HEK293 (cell line): ENCODE measurements around the gene CACNB4.

Source experiments
- CTCF ChIA-PET: fragments of 350-600 bp; formaldehyde crosslinking; extraction: SDS; loops from one replicate; lab custom pipeline; 2021; ENCODE audit warnings: antibody characterized with exemption; lab: Yijun Ruan, JAX
- POLR2A ChIA-PET: fragments of 300-600 bp; formaldehyde crosslinking; extraction: SDS; loops from one replicate; lab custom pipeline; 2020; ENCODE audit warnings: antibody characterized with exemption, inconsistent platforms; lab: Yijun Ruan, JAX
- H3K27ac ChIP-seq: fragments of 200-500 bp; sonication (Bioruptor generic); 2 replicates; pipeline ENCODE4 v1.5.1; 2014; ENCODE audit warnings: low read depth, low read length, control low read depth, inconsistent platforms; ENCODE audit errors: extremely low read depth
- H3K36me3 ChIP-seq, 2 experiments: fragments of 200-500 bp in 1 of 2; sonication (Bioruptor generic) in 1 of 2; 1 replicate in 1 of 2; 2 replicates in 1 of 2; pipeline ENCODE4 v1.5.1; 2014 to 2017; ENCODE audit warnings: inconsistent platforms in 2 of 2, low read length in 2 of 2; ENCODE audit not compliant: control insufficient read depth in 2 of 2, insufficient read depth in 1 of 2
- H3K4me1 ChIP-seq: fragments of 200-500 bp; sonication (Bioruptor generic); 2 replicates; pipeline ENCODE4 v1.5.1; 2014; ENCODE audit warnings: mild to moderate bottlenecking, low read length, inconsistent platforms; ENCODE audit not compliant: control insufficient read depth, insufficient read depth
- H3K4me3 ChIP-seq: 2 replicates; pipeline ENCODE4 v1.5.1; 2011; ENCODE audit warnings: low read depth, mild to moderate bottlenecking, control low read depth, low read length, moderate library complexity
- H3K9me3 ChIP-seq: fragments of 200-500 bp; sonication (Bioruptor generic); 2 replicates; pipeline ENCODE4 v1.5.1; 2014; ENCODE audit warnings: low read depth, low read length, inconsistent platforms; ENCODE audit not compliant: control insufficient read depth, insufficient read depth
- SCRT2 ChIP-seq: fragments of 450-650 bp; formaldehyde crosslinking; IDR thresholded peaks from 2 replicates; pipeline ENCODE4 v1.5.1; 2016; ENCODE audit warnings: missing biosample characterization, missing genetic modification characterization
- WT1 ChIP-seq: fragments of 450-650 bp; formaldehyde crosslinking; IDR thresholded peaks from 2 replicates; pipeline ENCODE4 v1.5.1; 2016; ENCODE audit warnings: missing biosample characterization, missing genetic modification characterization
- YY1 ChIP-seq: fragments of 450-650 bp; formaldehyde crosslinking; IDR thresholded peaks from 2 replicates; pipeline ENCODE4 v1.5.1; 2018; ENCODE audit warnings: missing biosample characterization, missing genetic modification characterization
- ZBTB20 ChIP-seq: fragments of 450-650 bp; formaldehyde crosslinking; IDR thresholded peaks from 2 replicates; pipeline ENCODE4 v1.5.1; 2016; ENCODE audit warnings: missing biosample characterization, missing genetic modification characterization
- ZBTB7A ChIP-seq: fragments of 450-650 bp; formaldehyde crosslinking; IDR thresholded peaks from 2 replicates; pipeline ENCODE4 v1.5.1; 2016; ENCODE audit warnings: low read depth, missing biosample characterization, missing genetic modification characterization
- ZFP3 ChIP-seq: fragments of 450-650 bp; formaldehyde crosslinking; IDR thresholded peaks from 2 replicates; pipeline ENCODE4 v1.5.1; 2016; ENCODE audit warnings: low read depth, missing biosample characterization, missing genetic modification characterization
- ZNF184 ChIP-seq: fragments of 450-650 bp; IDR thresholded peaks from 2 replicates; pipeline ENCODE4 v1.5.1; 2018; ENCODE audit warnings: missing biosample characterization, mild to moderate bottlenecking, missing genetic modification characterization
- ZNF211 ChIP-seq: fragments of 450-650 bp; formaldehyde crosslinking; IDR thresholded peaks from 2 replicates; pipeline ENCODE4 v1.5.1; 2016; ENCODE audit warnings: low read depth, missing biosample characterization, missing genetic modification characterization
- ZNF223 ChIP-seq: fragments of 450-650 bp; formaldehyde crosslinking; IDR thresholded peaks from 2 replicates; pipeline ENCODE4 v1.5.1; 2016; ENCODE audit warnings: missing biosample characterization, missing genetic modification characterization
- ZNF416 ChIP-seq: fragments of 450-650 bp; formaldehyde crosslinking; IDR thresholded peaks from 2 replicates; pipeline ENCODE4 v1.5.1; 2016; ENCODE audit warnings: missing biosample characterization, missing genetic modification characterization
- ZNF501 ChIP-seq: fragments of 450-650 bp; formaldehyde crosslinking; IDR thresholded peaks from 2 replicates; pipeline ENCODE4 v1.5.1; 2016; ENCODE audit warnings: missing biosample characterization, missing genetic modification characterization
- ZNF530 ChIP-seq: fragments of 450-650 bp; formaldehyde crosslinking; IDR thresholded peaks from 2 replicates; pipeline ENCODE4 v1.5.1; 2016; ENCODE audit warnings: low read depth, missing biosample characterization, missing genetic modification characterization
- ZNF548 ChIP-seq: fragments of 450-650 bp; formaldehyde crosslinking; IDR thresholded peaks from 2 replicates; pipeline ENCODE4 v1.5.1; 2016; ENCODE audit warnings: missing biosample characterization, missing genetic modification characterization
- ZNF677 ChIP-seq: fragments of 450-650 bp; IDR thresholded peaks from 2 replicates; pipeline ENCODE4 v1.5.0; 2018; ENCODE audit warnings: missing biosample characterization, mild to moderate bottlenecking, missing genetic modification characterization, moderate library complexity
- ZNF768 ChIP-seq: fragments of 450-650 bp; formaldehyde crosslinking; IDR thresholded peaks from 2 replicates; pipeline ENCODE4 v1.5.1; 2018; ENCODE audit warnings: missing biosample characterization, mild to moderate bottlenecking, missing genetic modification characterization
- TF ChIP-seq, protein P1 (sequence below): fragments of 450-650 bp; formaldehyde crosslinking; IDR thresholded peaks from 2 replicates; pipeline ENCODE4 v1.5.1; 2016; ENCODE audit warnings: missing biosample characterization, missing genetic modification characterization
- TF ChIP-seq, protein P2 (sequence below): fragments of 450-650 bp; formaldehyde crosslinking; IDR thresholded peaks from 2 replicates; pipeline ENCODE4 v1.5.1; 2016; ENCODE audit warnings: missing biosample characterization, missing genetic modification characterization
- TF ChIP-seq, protein P3 (sequence below): fragments of 450-650 bp; formaldehyde crosslinking; IDR thresholded peaks from 2 replicates; pipeline ENCODE4 v1.5.1; 2016; ENCODE audit warnings: missing biosample characterization, missing genetic modification characterization
- TF ChIP-seq, protein P4 (sequence below): sonication (generic); formaldehyde crosslinking; IDR thresholded peaks from 2 replicates; pipeline ENCODE4 v1.8.1; 2022; ENCODE audit warnings: mild to moderate bottlenecking, moderate library complexity, missing genetic modification reagents

Gene CACNB4

DNA sequence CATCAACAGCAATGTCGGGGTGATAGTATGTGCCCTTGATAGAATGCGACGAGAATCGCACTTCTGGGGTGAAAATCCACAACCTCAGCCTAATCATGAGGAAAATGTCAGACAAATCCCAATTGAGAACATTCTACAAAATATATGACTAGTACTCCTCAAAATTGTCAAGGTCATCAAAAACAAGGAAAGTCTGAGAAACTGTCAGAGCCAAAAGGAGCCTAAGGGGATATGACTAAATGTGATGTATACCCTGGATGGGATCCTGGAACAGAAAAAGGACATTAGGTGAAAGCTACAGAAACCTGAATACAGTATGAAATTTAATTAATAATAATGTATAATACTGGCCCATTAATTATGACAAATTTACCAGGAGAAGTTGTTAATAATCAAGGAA is 7.6 kb upstream of the CACNB4 start:
- no peak overlapping the region for H3K4me3 ChIP-seq
- CTCF ChIA-PET, result interaction anchor here (0.7 to 1.5 kb wide), 2 partner anchors 11 to 69 kb away, joined by 3 read pairs; no protein-coding TSS in a partner anchor
- no peaks in the 10 kb centered on the region for H3K4me1 ChIP-seq
- POLR2A ChIA-PET, result no interaction called here
- H3K9me3 ChIP-seq, result no peaks in the 10 kb centered on the region
- H3K27ac ChIP-seq, result no peak overlapping the region
- no peak for TF ChIP-seq ZNF501 (tag by site-specific recombination)
- no peak for TF ChIP-seq ZNF416 (tag by site-specific recombination)
- TF ChIP-seq, all 188 proteins: peak for 0
- H3K36me3 ChIP-seq, result no peaks in the 10 kb centered on the region

DNA sequence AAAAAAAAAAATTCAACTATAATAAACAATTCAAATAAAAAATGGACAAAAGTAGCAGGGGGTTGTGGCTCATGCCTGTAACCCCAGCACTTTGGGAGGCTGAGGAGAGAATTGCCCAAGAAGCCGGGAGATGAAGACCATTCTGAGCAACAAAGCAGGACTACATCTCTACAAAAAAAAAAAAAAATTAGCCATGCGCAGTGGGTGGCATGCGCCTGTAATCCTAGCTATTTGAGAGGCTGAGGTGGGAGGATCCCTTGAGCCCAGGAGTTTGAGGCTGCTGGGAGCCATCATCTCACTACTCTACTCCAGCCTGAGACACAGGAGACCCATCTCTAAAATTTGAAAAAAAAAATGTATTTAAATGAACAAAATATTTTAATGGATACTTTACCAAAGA is 4.4 kb upstream of the CACNB4 start:
- Histone ChIP-seq H3K4me3 (no peak overlapping the region), H3K36me3 (no peaks in the 10 kb centered on the region), H3K4me1 (no peaks in the 10 kb centered on the region), H3K27ac (no peak overlapping the region), H3K9me3 (no peaks in the 10 kb centered on the region)
- CTCF ChIA-PET, result interaction anchor here (1.3 kb wide), 1 partner anchor 67 kb away, joined by 4 read pairs; no protein-coding TSS in a partner anchor
- TF ChIP-seq SCRT2 (tag by site-specific recombination) (no peak), YY1 (tag by site-specific recombination) (no peak), ZFP3 (tag by site-specific recombination) (no peak)
- TF ChIP-seq, all 188 proteins: peak for 0
- POLR2A ChIA-PET, result interaction anchor here (0.6 kb wide), 1 partner anchor 393 kb away, joined by 3 read pairs; no protein-coding TSS in a partner anchor

DNA sequence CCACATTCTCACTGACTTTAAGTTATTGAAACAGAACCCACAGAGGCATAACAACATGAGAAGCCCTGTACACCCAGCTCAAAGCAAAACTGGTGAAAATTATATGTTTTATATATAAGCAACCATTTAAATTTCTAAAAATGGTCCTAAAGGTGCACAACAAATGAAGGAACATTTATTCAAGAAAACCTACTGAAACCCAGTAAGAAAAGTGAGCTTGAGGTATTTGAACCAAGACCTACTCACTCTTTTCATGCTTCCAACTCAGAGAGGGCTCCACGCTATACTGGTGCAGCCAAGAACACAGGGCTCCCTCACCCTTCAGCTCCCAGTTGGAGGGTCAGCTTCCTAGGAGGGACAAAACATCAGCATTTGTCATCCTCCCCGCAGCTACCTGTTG is 2.1 kb upstream of the CACNB4 start:
- CTCF ChIA-PET, result interaction anchor here (0.6 to 2.0 kb wide), 6 partner anchors 10 to 535 kb away, joined by 3 to 11 read pairs (median 3); partner anchors contain the start of gene STAM2
- no peaks in the 10 kb centered on the region for H3K36me3 ChIP-seq
- no peak for TF ChIP-seq ZNF530
- TF ChIP-seq ZNF677 (tag by site-specific recombination), result peak; percentile 90
- no peak for TF ChIP-seq ZNF223
- no peak for TF ChIP-seq ZNF211 (tag by site-specific recombination)
- TF ChIP-seq ZNF768, result no peak
- TF ChIP-seq, all 188 proteins: peak for 1
- H3K4me1 ChIP-seq, result no peaks in the 10 kb centered on the region
- no peak overlapping the region for H3K27ac ChIP-seq
- no peak overlapping the region for H3K4me3 ChIP-seq
- POLR2A ChIA-PET, result no interaction called here
- no peaks in the 10 kb centered on the region for H3K9me3 ChIP-seq

DNA sequence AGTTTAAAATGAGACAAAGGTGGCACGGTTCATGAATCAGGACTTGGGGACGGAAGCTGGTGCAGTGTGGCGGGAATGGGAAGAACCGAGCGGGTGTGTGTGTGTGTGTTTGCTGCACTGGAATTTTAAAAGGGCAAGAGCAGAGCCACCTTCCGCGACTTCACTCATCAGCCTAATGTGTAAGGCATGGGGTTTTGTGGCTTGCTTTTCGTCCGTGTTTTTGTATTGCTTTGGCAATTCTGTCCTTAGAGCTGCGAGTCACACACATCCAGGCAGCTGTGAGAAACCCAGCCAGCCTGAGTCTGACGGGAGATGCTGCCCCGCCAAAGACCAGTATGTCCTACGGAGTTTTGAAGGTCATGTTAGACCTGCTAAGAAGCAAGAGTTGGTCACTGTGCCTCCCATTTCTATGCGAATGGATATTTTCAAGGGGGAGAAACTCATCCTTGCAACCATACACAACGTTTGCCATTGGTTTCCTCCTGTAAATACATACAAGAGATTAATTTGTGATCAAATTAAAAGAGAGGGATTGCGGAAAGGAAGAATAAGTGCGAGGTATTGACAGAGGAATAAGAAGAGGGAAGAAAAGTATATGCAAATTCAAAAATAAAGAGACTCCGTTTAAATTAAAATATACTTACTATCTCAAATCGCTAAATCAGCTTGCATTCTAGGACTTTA is 665 bp upstream of the CACNB4 start:
- H3K9me3 ChIP-seq, result no peaks in the 10 kb centered on the region
- POLR2A ChIA-PET, result interaction anchor here (0.8 to 0.9 kb wide), 2 partner anchors 44 to 77 kb away, joined by 3 to 4 read pairs; no protein-coding TSS in a partner anchor
- H3K4me3 ChIP-seq, result peak overlapping the region; percentile 73
- H3K27ac ChIP-seq, result peak overlapping the region; percentile 47; the same call in 1 of the 2 replicates
- peaks cover 7% of the 10 kb centered on the region for H3K4me1 ChIP-seq
- CTCF ChIA-PET, result interaction anchor here (0.6 to 2.0 kb wide), 4 partner anchors 8 to 1273 kb away, joined by 4 to 11 read pairs (median 4); no protein-coding TSS in a partner anchor
- no peaks in the 10 kb centered on the region for H3K36me3 ChIP-seq
- TF ChIP-seq ZNF768, result peak; percentile 63; the same call in 1 of the 2 replicates
- TF ChIP-seq, protein P1, sequence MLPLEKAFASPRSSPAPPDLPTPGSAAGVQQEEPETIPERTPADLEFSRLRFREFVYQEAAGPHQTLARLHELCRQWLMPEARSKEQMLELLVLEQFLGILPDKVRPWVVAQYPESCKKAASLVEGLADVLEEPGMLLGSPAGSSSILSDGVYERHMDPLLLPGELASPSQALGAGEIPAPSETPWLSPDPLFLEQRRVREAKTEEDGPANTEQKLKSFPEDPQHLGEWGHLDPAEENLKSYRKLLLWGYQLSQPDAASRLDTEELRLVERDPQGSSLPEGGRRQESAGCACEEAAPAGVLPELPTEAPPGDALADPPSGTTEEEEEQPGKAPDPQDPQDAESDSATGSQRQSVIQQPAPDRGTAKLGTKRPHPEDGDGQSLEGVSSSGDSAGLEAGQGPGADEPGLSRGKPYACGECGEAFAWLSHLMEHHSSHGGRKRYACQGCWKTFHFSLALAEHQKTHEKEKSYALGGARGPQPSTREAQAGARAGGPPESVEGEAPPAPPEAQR (tag by site-specific recombination), result no peak
- TF ChIP-seq, protein P2, sequence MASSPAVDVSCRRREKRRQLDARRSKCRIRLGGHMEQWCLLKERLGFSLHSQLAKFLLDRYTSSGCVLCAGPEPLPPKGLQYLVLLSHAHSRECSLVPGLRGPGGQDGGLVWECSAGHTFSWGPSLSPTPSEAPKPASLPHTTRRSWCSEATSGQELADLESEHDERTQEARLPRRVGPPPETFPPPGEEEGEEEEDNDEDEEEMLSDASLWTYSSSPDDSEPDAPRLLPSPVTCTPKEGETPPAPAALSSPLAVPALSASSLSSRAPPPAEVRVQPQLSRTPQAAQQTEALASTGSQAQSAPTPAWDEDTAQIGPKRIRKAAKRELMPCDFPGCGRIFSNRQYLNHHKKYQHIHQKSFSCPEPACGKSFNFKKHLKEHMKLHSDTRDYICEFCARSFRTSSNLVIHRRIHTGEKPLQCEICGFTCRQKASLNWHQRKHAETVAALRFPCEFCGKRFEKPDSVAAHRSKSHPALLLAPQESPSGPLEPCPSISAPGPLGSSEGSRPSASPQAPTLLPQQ, result peak; percentile 98
- no peak for TF ChIP-seq ZNF548 (tag by site-specific recombination)
- TF ChIP-seq ZBTB20, result no peak
- TF ChIP-seq ZBTB7A, result no peak
- TF ChIP-seq, protein P3, sequence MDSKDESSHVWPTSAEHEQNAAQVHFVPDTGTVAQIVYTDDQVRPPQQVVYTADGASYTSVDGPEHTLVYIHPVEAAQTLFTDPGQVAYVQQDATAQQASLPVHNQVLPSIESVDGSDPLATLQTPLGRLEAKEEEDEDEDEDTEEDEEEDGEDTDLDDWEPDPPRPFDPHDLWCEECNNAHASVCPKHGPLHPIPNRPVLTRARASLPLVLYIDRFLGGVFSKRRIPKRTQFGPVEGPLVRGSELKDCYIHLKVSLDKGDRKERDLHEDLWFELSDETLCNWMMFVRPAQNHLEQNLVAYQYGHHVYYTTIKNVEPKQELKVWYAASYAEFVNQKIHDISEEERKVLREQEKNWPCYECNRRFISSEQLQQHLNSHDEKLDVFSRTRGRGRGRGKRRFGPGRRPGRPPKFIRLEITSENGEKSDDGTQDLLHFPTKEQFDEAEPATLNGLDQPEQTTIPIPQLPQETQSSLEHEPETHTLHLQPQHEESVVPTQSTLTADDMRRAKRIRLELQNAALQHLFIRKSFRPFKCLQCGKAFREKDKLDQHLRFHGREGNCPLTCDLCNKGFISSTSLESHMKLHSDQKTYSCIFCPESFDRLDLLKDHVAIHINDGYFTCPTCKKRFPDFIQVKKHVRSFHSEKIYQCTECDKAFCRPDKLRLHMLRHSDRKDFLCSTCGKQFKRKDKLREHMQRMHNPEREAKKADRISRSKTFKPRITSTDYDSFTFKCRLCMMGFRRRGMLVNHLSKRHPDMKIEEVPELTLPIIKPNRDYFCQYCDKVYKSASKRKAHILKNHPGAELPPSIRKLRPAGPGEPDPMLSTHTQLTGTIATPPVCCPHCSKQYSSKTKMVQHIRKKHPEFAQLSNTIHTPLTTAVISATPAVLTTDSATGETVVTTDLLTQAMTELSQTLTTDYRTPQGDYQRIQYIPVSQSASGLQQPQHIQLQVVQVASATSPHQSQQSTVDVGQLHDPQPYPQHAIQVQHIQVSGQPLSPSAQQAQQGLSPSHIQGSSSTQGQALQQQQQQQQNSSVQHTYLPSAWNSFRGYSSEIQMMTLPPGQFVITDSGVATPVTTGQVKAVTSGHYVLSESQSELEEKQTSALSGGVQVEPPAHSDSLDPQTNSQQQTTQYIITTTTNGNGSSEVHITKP (tag by site-specific recombination), result peak; percentile 2; the same call in 1 of the 2 replicates
- no peak for TF ChIP-seq YY1 (tag by site-specific recombination)
- no peak for TF ChIP-seq WT1 (tag by site-specific recombination)
- TF ChIP-seq, protein P4, sequence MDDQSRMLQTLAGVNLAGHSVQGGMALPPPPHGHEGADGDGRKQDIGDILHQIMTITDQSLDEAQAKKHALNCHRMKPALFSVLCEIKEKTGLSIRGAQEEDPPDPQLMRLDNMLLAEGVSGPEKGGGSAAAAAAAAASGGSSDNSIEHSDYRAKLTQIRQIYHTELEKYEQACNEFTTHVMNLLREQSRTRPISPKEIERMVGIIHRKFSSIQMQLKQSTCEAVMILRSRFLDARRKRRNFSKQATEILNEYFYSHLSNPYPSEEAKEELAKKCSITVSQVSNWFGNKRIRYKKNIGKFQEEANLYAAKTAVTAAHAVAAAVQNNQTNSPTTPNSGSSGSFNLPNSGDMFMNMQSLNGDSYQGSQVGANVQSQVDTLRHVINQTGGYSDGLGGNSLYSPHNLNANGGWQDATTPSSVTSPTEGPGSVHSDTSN, result no peak
- no peak for TF ChIP-seq ZNF184 (tag by site-specific recombination)
